ENCODE measurements around the gene HTR3A.
A peak's percentile ranks its signal among the peaks of the same experiment; 100 is the strongest.
"Not testable (repeated sequence)": the region's sequence is repeated elsewhere in the genome, so short reads cannot be mapped to it uniquely, and the experiment has no call there.

The HTR3A gene

DNA sequence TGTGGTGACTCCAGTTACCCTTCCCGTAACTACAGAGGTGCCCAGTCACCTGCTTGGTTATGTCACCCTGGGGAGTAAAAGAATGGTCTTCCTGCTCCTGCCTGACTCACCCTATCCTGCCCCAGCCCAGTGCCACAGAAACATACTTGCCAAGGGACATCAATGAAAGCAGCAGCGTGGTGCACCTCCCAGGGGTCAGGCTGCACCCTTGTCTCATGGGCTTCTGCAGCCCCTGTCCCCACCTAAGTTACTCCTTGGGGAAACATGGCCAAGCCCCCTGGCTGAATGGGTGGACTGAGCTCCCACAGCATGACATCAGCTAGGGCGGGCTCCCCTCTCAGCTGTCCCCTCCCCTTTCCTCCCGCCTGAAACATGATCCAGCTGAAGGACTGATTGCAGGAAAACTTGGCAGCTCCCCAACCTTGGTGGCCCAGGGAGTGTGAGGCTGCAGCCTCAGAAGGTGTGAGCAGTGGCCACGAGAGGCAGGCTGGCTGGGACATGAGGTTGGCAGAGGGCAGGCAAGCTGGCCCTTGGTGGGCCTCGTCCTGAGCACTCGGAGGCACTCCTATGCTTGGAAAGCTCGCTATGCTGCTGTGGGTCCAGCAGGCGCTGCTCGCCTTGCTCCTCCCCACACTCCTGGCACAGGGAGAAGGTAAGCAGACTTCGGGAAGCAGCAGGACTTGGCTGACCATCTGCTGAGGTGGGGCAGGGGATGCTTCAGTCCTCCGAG, at the start of gene HTR3A:
HTR3A (plus strand) TSS at position 368 of the 730 bp plus-strand sequence; CDS start at position 586, 218 bp downstream.
- DNase-seq (ENCODE audit: low read depth) = peak; percentile 36
- no peak within 1 kb of the TSS for H3K4me3 ChIP-seq (ENCODE audit: low read depth, low read length)
- TF ChIP-seq, protein P1, sequence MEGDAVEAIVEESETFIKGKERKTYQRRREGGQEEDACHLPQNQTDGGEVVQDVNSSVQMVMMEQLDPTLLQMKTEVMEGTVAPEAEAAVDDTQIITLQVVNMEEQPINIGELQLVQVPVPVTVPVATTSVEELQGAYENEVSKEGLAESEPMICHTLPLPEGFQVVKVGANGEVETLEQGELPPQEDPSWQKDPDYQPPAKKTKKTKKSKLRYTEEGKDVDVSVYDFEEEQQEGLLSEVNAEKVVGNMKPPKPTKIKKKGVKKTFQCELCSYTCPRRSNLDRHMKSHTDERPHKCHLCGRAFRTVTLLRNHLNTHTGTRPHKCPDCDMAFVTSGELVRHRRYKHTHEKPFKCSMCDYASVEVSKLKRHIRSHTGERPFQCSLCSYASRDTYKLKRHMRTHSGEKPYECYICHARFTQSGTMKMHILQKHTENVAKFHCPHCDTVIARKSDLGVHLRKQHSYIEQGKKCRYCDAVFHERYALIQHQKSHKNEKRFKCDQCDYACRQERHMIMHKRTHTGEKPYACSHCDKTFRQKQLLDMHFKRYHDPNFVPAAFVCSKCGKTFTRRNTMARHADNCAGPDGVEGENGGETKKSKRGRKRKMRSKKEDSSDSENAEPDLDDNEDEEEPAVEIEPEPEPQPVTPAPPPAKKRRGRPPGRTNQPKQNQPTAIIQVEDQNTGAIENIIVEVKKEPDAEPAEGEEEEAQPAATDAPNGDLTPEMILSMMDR (conservative IDR thresholded peaks at IDR 0.05; ENCODE audit: low read depth, low read length) = peak; percentile 19

DNA sequence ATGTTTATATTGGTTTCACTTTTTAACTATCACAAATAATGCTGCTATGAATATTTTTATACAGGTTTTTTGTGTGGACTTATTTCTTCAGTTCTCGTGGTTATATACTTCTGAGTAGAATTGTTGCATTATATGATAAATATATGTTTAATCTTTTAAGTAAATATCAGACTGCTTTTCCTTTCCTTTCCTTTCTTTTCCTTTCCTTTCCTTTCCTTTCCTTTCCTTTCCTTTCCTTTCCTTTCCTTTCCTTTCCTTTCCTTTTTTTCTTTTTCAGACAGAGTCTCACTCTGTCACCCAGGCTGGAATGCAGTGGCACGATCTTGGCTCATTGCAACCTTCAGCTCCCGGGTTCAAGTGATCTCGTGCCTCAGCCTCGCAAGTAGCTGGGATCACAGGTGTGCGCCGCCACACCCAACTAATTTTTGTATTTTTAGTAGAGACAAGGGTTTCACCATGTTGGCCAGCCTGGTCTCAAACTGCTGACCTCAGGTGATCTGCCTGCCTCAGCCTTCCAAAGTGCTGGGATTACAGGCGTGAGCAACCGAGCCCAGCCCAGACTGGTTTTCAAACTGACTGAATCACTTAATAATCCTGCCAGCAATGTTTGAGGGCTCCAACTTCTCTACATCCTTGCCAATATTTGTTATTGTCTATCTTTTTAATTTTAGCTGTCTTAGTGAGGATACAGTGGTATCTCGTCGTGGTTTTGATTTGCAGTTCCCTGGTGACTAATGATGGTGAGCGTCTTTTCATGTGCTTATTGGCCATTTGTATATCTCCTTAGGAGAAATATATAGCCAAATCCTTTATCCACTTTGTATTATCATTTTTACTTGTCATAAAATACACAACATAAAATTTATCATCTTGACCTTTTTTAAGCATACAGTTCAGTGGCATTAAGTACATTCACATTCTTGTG, 48.4 kb upstream of the HTR3A start:
- peak; percentile 15 for DNase-seq (ENCODE audit: low read depth)
- H3K4me3 ChIP-seq (ENCODE audit: low read depth, low read length) = no peak overlapping the region
- TF ChIP-seq, protein P1 (conservative IDR thresholded peaks at IDR 0.05; ENCODE audit: low read depth, low read length) = no peak

DNA sequence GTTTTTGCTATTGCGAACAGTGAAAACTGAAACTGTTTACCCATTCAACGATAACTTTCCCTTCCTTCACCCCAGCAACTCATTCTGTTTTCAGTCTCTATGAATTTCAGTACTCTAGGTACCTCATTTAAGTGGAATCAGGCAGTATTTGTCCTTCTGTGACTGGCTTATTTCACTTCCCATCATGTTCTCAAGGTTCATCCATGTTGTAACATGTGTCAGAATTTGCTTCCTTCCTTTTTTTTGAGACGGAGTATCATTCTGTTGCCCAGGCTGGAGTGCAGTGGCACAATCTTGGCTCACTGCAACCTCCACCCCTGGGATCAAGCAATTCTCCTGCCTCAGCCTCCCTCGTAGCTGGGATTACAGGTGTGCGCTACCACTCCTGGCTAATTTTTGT, 46.6 kb upstream of the HTR3A start:
- DNase-seq (ENCODE audit: low read depth) = no peak
- H3K4me3 ChIP-seq (ENCODE audit: low read depth, low read length) = no peak overlapping the region
- TF ChIP-seq, protein P1 (conservative IDR thresholded peaks at IDR 0.05; ENCODE audit: low read depth, low read length) = no peak

DNA sequence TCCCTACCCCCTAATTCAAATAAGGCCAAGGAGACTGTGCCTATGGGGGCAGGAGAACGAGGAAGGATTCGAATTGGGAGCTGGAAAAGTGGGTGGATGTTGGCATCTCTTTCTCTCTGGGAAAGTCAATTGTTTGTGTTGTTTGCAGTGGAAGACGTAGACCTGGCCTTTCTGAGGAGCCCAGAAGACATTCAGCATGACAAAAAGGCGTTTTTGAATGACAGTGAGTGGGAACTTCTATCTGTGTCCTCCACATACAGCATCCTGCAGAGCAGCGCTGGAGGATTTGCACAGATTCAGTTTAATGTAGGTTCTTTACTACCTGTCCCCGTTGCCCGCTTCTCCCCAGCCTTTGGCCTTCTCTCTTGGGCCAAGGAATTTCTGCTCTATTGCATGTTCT, 42.1 kb upstream of the HTR3A start:
- no peak overlapping the region for H3K4me3 ChIP-seq (ENCODE audit: low read depth, low read length)
- no peak for DNase-seq (ENCODE audit: low read depth)
- TF ChIP-seq, protein P1 (conservative IDR thresholded peaks at IDR 0.05; ENCODE audit: low read depth, low read length) = no peak

- H3K4me3 ChIP-seq (ENCODE audit: low read depth, low read length); DNase-seq (ENCODE audit: low read depth): not testable (repeated sequence)
Observed at GRCh38 chr11:113934193-113934592, 40.7 kb upstream of the HTR3A start.

- DNase-seq (ENCODE audit: low read depth) = no peak
- H3K4me3 ChIP-seq (ENCODE audit: low read depth, low read length) = no peak overlapping the region
- TF ChIP-seq, protein P1 (conservative IDR thresholded peaks at IDR 0.05; ENCODE audit: low read depth, low read length) = no peak
Observed at GRCh38 chr11:113934761-113935160, 40.1 kb upstream of the HTR3A start.

- TF ChIP-seq, protein P1 (conservative IDR thresholded peaks at IDR 0.05; ENCODE audit: low read depth, low read length) = no peak
- H3K4me3 ChIP-seq (ENCODE audit: low read depth, low read length) = no peak overlapping the region
Observed at GRCh38 chr11:113935858-113936257, 39.0 kb upstream of the HTR3A start.

More at GRCh38 chr11:113935858-113936257, 39.0 kb upstream of the HTR3A start:
- DNase-seq (ENCODE audit: low read depth) = no peak
